NCI-H748 treated with DMSO at 0.1 percent for 48 hours (cell line): ENCODE results near the gene SETD3.
"Not testable (repeated sequence)": the region's sequence is repeated elsewhere in the genome, so short reads cannot be mapped to it uniquely, and the experiment has no call there.

Experiments
- DNase-seq: peaks from one replicate; lab custom pipeline; 2025; lab: John Stamatoyannopoulos, UW

SETD3 gene

DNA sequence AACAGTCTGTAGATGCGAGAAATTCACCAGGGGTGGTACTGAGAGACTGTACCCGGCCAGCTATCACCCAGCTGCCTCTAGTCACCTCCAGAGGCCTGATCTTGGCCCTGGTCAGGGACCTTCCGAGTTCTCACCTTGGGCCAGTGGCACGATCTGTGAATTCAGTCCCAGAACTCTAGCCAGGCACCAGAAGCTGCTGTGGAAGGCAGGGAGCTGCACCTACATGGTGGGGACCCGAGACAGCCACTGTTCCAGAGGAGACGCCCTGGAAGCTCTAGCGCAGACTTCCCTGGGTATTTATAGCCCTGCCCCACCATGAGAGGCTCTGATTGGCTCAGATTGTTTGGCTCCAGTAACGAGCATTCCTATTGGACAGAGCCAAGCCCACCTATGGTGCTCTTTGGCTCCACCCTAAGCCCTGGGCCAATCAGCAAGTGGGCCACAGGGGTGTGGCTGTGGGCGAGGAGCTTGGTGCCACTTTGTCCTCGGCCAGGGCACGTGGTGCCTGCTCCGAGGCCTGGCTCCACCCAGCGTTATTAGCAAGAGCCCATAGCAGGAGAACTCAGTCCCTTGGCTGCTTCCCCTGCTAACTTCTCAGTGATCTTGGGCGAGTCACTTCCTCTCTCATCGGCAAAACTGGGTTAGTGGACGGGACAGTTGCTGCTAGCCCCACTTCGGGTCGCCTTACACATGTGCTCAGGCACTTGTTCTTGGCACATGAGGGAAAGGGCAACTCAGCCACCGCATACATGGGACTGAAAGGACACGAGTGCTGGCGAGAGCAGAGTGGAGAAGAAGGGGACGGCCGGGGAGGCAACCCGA lies 119.7 kb downstream of the SETD3 start:
- no peak for DNase-seq

DNA sequence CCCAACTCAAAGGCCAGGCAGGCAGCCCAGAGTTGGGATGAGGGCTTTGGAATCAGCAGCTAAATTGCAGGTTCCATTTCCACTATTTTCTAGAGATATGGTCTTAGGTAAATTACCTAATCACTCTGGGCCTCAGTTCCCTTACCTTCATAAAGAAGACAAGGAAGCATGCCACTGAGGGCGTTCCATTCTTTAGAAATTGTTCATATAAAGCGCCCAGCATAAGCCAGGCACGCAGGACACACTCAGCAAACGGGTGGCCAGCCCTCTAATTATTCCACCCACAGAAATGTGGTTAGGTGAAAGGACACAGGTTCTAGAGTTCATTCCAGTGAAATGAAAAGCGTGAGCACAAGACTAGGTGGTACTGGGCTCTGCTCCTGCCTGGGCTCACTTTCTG lies 120.8 kb downstream of the SETD3 start:
- no peak for DNase-seq

DNA sequence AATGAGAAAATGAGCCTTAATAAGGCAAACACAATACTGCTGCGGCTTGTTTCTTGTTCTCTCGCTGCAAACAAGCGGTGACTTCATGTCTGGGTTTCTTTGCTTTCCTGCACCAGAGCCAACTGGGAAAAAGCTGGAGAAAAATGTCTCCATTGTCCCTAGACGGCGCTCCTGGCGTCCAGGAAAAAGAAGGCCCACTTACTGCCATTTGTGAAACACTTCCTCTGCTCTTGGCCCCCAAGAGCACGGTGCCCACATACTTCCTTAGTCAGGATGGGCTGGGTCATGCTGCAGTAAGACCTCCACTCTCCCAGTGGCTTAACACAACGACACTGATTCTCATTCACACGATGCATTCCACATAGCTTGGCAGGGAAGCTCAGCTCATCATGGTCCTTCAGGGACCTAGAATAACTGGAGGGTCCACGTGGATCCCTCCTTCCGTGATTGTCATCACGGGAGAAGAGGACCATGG lies 122.7 kb downstream of the SETD3 start:
- DNase-seq = no peak

DNA sequence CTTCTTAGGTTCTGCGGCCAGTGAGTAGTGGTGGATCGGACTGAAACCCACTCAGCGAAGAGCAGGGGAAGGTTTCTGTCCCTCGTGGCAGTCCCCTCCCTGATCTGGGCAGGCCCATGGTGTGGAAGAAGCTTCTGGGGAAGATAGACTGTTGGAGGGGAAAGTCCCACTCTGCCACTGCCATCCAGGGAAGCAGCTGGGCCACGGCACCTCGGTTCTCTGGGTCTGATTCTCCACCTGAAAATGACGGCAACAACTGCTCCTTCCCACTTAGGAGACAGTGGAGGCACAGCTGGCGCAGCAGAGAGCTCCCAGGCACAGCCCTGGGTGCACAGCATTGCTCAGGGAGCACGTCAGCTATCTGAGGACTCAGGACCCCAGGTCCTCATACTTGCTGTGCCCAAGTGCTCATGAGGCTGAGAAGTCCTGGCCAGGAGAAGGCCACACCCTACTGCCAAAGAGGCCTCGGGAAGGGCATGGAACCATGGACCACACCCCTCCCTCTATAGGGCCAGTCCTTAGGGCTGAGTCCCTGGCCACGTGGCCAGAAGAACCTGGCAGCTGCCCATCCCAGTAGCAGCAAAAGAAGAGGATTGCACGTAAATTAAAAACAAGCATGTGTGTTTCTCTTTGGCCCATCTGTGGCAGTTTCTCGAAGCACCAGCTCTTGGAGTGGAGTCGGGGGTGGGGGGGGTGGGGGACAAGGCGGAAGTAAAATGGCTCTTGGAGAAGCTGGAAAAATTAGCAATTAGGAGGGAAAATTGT lies 123.3 kb downstream of the SETD3 start:
- DNase-seq = no peak

DNA sequence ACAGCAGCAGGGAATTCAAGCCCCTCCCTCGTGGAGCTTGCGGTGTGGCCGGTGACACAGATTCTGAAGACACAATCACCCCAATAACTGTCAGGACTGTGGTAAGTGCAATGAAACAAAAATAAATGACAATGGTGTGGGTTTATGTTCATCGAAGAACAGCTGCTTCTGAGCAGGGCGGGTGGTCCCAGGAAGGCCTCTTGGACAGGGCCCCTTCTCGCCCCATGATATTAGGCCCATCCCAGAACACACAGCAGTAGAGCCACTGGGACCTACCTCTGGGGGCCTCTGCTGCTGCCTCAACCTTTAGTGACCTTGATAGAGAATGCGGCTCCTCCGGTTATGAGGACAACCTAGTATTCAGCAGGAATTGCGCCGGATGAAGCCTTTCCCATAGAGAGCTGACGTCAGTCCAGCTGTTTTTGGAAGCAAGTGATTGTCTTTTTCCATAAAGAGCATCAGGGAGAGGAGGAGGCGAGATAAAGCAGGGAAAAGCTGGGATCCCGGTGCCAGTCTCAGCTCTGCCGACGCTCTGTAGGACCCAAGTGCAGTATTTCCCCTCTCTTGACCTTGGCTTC lies 124.5 kb downstream of the SETD3 start:
- DNase-seq = no peak

DNA sequence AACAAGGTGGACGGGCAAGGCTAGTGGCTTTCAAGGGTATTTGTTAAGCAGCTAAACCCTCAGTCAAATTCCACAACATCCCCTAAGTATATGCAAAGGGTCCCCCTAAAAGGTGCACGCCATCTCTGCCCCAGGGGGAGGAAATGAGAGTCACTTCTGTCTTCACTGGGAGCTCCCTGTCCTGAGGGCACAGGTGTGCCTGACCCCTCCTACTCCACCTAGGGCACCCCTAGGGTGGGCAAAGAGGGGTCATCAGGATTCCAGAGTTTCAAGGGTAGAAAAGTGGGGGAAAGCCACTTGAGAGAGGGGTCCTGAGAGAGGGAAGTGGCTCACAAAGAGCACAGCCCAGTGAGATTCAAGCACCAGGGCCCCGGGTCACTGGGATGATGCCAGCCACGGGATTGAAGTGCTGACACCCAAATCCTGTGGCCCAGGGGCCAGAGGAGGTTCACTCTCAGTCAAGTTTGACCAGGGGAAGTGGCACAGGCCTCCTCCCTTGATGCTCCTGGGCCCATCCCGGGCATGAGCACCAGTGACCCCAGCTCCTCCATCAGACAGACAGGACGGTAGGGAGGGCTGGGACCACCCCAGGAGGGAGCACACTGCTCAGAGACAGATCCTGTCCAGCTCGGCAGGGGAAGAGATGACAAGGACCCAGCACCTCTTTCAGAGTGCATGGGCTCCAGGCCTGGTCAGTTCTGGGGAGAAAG lies 126.3 kb downstream of the SETD3 start:
- no peak for DNase-seq

DNA sequence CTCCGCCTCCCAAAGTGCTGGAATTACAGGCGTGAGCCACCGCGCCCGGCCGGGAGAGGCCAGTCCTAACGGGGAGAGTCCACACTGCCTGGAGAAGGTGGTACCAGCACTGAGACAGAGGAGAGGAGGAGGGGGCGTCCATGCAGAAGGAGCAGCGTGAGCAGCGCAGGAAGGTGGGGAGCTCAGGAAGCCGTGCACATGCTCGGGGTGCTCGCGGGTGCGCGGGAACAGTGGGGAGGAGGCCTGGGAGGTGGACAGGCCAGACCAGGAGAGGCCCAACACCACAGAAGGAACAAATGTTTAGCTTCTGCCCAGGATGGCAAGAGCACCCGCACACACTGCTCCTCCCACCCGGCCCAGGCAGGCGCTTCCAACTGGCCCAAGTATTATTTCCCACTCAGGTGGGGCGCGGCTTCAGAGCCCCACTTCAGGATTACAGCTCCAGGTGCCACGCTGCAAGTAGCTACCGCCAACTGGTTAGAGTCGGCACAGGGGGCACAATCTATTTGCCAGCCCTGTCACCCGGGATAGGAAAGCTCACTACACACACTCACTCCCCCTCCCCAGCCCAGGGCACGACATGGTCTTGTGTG lies 127.9 kb downstream of the SETD3 start:
- DNase-seq = no peak

DNA sequence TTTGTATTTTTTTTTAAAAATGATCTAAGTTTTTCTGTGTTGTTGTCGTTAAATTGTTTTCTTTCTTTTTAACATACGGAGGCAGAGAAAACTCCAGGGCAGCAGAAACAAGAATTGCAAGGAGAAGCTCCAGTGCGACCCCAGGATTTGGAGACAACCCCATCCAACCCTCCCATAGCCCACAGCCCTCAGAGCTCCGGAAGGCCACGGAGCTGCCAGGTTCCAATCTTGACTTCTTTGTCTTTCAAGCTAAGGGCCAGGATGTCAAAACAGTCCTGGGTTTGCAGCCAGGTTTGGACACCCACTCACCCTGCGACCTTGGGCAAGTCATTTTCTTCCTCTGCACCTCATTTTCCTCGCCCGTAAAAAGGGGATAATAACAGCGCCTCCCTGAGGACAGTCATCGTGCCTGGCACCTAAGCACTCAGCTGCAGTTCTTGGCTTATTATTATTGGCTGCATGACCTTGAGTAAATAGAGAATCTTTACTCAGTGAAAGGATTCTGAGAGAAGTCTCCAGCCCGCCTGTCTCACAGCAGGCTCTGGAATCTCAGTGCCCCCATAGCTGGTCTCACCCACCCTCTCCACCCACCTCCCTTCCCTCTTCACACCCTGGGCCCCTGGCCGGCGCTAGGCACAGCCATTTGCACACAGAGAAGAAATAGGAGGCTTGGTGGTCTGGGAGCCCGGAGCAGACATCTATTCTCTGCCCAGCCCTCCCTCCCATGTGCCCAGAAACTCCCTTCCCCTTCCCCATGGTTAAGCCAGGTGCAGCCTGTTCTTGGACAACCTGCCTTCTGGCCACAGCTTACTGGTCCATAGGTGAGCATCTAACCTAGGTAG lies 129.3 kb downstream of the SETD3 start:
- DNase-seq = no peak

DNA sequence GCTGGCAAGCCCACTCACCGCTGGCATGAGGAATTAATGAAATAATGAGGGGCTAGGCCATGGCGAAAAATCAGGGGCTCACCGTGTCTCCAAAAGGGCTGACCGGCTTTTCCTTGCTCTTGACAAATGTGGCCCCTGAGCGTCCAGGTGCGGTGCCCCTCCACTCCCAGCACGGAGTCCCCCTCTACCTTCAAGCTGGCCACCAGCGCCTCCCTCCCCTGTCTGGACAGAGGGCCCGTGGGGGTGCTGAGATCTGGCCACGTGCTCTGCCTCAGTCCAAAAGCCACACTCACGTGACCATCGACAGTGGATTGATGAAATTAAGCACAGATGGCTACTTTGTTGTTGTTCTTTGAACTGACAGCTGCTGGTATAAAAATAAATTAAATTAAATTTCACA lies 129.9 kb downstream of the SETD3 start:
- DNase-seq = no peak

DNA sequence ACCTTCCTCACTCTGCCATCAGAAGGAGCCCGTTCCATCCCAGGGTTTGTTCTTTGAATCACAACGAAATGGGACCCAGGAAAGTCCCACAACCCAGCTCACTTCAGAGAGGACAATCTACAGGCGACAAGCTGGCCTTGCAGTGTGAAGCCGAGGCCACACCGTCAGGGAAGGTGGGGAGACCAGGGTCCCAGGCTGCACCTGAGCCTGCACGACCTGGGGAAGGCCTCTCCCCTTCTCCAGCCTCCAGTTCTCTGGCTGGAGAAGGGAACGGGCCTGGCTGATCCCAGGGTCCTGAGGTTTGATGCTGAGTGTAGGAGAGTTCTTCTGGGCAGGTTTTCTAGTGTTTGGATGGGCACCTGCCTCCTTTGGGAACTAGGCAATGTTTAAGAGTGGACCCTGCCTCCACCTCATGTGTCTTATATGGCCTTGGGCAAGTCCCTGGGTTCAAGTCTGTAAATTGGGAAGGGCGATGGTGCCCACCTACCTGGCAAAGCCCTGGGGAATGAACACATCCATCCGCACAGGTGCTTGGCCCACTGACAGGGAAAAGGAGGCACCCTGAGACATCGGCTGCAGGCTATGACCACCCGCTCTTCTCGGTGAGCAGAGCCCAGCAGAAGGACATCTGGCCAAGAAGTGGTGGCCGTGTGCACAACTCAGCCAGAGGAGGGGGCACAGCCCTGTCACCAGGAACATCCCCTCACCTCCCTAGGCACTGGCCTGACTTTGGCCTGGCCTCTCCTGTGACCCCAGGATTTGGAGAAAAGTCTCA lies 130.8 kb downstream of the SETD3 start:
- no peak for DNase-seq

DNA sequence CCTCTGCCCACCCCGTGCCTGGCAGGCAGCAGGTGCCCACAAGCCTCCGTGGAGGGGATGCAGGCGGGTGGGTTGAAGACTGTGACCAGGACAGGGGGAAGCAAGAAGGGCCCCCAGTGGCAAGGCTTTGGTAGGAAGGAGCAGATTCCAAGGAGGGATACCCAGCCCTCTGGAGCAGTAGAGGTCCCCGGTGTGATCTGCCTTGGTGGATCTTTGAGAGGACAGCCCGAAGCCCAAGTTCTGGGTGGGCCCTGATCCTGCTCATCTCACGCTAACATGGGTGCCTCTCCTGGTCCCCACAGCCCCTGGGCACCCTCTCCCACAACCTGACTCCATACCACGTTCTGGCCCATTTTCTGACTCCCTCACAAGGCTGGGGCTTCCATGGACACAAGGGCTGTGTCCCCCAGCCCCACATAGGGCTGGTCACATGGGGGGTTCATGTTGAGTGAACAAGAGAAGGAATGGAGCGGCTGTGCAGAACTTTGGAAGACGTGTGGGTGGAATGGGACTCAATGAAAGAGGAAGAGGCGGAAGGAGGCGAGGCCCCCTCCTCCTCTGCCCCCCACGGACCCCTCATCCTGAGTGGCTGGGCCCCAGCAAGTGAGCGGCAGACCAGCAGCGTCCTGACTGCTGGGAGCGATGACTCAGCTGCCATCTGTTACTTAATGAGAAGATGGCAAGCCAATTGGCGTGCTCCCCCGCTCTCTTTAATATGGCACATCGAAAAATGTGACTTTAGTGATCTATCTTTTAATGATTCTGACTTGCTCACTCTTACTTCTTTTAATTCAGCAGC lies 131.6 kb downstream of the SETD3 start:
- DNase-seq = no peak

DNA sequence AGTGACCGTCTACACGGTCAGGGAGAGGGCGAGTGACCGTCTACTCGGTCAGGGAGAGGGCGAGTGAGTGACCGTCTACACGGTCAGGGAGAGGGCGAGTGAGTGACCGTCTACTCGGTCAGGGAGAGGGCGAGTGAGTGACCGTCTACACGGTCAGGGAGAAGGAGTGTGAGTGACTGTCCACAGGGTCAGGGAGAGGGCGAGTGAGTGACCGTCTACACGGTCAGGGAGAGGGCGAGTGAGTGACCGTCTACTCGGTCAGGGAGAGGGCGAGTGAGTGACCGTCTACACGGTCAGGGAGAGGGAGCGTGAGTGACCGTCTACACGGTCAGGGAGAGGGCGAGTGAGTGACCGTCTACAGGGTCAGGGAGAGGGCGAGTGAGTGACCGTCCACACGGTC lies 132.4 kb downstream of the SETD3 start:
- DNase-seq = not testable (repeated sequence)
